PC-3 (cell line): ENCODE measurements around the gene HOXC11.

Experiments
- CTCF ChIP-seq: fragments of 300-600 bp; sonication (generic); conservative IDR thresholded peaks from 2 replicates; pipeline ENCODE4 v1.5.1; 2017; ENCODE audit warnings: antibody characterized with exemption, low read depth, mild to moderate bottlenecking, low read length
- EZH2phosphoT487 ChIP-seq: fragments of 300-600 bp; sonication (generic); IDR thresholded peaks from 2 replicates; pipeline ENCODE4 v1.6.1; 2018; ENCODE audit warnings: mild to moderate bottlenecking, antibody characterized with exemption, low read length, borderline replicate concordance

GRCh38 chr12:53935383-53936341 is 37.3 kb upstream of the HOXC11 start:
- no peak for TF ChIP-seq CTCF
- no peak for TF ChIP-seq EZH2phosphoT487
